ENCODE data around the gene PLA2G10.
"Not testable (repeated sequence)": the region's sequence is repeated elsewhere in the genome, so short reads cannot be mapped to it uniquely, and the experiment has no call there.

Gene PLA2G10, protein sequence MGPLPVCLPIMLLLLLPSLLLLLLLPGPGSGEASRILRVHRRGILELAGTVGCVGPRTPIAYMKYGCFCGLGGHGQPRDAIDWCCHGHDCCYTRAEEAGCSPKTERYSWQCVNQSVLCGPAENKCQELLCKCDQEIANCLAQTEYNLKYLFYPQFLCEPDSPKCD

DNA sequence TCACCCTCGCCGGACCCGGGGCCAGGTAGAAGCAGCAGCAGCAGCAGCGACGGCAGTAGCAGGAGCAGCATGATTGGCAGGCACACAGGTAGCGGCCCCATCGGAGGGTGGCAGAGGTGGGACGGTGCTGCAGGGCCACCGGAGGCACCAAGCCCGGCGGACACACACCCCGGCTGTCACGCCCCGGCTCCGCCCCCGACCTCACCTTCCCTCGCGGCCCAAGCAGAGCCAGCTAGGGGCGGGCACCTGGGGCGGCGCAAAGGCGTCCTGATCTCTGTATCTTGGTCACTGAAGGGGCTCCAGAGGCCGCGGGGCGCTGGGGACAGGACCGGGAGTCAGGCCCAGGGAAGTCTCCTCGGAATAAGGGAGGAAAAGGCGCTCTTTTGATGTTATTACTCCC lies at the start of gene PLA2G10:
Gene PLA2G10 (minus strand): TSS at position 180 of the 400 bp plus-strand sequence. CDS start 79 bp downstream, at position 101.
- DNase-seq, result not testable (repeated sequence)

DNA sequence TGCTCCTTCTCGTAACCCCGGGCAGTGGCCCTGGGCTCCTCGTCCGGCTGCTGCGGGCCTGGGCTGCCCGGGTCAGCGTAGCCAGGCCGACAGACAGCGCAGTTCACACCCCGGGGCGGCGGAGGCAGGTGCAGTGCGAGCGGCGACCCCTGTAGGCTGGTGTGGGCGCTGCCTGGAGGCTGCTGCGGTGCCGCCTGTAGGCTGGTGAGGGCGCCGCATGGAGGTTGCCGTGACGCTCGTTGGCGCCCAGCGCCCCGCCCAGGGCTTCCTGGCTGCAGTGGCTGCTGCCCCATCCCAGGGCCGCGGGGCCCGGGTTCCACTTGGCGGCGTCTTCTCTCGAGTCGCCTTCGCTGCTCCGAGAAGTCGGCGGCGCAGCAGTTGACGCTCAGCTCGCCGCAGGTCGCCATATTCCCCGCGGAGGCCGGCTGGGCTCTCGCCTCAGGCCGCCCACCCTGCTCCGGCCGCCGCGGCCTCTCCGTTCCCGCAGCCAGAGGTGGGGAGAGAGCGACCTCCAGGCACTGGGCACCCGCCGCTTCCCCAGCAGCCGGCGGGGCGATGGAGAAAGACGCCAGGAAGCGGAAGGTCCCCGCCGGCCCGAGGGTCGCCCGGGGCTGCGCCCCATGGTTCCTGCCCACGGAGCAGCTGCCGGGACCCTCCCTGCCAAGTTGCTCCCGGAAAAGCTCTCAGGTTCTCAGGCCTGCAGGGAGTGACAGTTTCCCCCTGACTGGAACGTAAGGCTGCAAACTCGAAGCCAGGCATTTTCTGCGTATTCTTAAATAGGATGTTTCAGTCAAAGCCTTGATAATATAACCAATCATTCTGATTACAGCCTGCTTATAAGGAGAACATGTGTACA lies 48.4 kb upstream of the PLA2G10 start, which contains the start of gene NPIPA2:
Gene NPIPA2 (plus strand): TSS at position 261 of the 856 bp plus-strand sequence. CDS start 5,533 bp downstream, outside the sequence.
- DNase-seq, result not testable (repeated sequence)

DNA sequence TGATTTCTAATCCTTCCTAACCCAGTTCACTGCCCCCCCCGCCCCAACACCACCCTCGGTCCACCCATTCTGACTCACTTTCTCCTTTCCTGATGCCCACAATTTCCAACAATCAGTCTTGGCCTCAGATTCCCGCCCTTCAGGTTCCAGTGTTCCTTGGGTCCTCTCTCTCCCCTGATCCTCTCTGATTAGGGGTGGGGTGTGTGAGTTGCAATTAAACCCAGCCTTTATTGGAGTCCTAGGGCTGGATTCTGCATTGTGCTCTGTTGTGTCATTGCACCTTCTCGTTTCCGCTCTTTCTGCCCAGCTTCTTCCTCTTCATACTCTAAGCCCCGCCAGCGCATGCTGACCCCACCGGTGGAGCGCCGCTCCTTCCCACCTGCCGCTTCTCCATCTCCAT lies 47.7 kb upstream of the PLA2G10 start:
- DNase-seq, result not testable (repeated sequence)

DNA sequence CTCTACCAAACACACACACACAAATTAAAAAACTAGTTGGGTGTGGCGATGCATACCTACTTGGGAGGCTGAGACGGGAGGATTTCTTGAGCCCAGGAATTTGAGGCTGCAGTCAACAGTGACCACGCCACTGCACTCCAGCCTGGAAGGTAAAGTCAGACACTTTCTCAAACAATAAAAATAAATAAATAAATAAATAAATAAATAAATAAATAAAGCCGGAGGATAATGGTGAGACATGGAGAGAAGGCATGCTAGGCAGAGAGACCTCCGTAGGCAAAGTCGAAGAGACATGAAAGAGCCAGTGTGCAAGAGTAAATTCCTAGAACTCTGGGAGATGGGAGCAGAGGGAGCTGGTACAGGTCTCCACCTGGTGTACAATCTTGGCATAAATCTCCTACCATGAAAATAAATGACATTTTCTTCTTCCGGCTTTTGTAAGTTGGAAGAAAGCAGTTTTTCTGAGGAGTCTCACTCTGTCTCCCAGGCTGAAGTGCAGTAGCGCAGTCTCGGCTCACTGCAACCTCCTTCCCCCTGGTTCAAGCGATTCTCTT lies 46.8 kb upstream of the PLA2G10 start:
- not testable (repeated sequence) for DNase-seq

DNA sequence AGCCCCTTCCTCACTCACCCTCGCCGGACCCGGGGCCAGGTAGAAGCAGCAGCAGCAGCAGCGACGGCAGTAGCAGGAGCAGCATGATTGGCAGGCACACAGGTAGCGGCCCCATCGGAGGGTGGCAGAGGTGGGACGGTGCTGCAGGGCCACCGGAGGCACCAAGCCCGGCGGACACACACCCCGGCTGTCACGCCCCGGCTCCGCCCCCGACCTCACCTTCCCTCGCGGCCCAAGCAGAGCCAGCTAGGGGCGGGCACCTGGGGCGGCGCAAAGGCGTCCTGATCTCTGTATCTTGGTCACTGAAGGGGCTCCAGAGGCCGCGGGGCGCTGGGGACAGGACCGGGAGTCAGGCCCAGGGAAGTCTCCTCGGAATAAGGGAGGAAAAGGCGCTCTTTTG lies 39.1 kb upstream of the PLA2G10 start:
- not testable (repeated sequence) for DNase-seq

DNA sequence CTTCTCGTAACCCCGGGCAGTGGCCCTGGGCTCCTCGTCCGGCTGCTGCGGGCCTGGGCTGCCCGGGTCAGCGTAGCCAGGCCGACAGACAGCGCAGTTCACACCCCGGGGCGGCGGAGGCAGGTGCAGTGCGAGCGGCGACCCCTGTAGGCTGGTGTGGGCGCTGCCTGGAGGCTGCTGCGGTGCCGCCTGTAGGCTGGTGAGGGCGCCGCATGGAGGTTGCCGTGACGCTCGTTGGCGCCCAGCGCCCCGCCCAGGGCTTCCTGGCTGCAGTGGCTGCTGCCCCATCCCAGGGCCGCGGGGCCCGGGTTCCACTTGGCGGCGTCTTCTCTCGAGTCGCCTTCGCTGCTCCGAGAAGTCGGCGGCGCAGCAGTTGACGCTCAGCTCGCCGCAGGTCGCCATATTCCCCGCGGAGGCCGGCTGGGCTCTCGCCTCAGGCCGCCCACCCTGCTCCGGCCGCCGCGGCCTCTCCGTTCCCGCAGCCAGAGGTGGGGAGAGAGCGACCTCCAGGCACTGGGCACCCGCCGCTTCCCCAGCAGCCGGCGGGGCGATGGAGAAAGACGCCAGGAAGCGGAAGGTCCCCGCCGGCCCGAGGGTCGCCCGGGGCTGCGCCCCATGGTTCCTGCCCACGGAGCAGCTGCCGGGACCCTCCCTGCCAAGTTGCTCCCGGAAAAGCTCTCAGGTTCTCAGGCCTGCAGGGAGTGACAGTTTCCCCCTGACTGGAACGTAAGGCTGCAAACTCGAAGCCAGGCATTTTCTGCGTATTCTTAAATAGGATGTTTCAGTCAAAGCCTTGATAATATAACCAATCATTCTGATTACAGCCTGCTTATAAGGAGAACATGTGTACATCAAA lies 9.3 kb upstream of the PLA2G10 start, which contains the start of gene NPIPA3:
Gene NPIPA3 (plus strand): TSS at position 256 of the 856 bp plus-strand sequence. CDS start 5,533 bp downstream, outside the sequence.
- not testable (repeated sequence) for DNase-seq

DNA sequence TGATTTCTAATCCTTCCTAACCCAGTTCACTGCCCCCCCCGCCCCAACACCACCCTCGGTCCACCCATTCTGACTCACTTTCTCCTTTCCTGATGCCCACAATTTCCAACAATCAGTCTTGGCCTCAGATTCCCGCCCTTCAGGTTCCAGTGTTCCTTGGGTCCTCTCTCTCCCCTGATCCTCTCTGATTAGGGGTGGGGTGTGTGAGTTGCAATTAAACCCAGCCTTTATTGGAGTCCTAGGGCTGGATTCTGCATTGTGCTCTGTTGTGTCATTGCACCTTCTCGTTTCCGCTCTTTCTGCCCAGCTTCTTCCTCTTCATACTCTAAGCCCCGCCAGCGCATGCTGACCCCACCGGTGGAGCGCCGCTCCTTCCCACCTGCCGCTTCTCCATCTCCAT lies 8.6 kb upstream of the PLA2G10 start:
- DNase-seq, result not testable (repeated sequence)

DNA sequence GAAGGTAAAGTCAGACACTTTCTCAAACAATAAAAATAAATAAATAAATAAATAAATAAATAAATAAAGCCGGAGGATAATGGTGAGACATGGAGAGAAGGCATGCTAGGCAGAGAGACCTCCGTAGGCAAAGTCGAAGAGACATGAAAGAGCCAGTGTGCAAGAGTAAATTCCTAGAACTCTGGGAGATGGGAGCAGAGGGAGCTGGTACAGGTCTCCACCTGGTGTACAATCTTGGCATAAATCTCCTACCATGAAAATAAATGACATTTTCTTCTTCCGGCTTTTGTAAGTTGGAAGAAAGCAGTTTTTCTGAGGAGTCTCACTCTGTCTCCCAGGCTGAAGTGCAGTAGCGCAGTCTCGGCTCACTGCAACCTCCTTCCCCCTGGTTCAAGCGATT lies 7.8 kb upstream of the PLA2G10 start:
- not testable (repeated sequence) for DNase-seq

DNA sequence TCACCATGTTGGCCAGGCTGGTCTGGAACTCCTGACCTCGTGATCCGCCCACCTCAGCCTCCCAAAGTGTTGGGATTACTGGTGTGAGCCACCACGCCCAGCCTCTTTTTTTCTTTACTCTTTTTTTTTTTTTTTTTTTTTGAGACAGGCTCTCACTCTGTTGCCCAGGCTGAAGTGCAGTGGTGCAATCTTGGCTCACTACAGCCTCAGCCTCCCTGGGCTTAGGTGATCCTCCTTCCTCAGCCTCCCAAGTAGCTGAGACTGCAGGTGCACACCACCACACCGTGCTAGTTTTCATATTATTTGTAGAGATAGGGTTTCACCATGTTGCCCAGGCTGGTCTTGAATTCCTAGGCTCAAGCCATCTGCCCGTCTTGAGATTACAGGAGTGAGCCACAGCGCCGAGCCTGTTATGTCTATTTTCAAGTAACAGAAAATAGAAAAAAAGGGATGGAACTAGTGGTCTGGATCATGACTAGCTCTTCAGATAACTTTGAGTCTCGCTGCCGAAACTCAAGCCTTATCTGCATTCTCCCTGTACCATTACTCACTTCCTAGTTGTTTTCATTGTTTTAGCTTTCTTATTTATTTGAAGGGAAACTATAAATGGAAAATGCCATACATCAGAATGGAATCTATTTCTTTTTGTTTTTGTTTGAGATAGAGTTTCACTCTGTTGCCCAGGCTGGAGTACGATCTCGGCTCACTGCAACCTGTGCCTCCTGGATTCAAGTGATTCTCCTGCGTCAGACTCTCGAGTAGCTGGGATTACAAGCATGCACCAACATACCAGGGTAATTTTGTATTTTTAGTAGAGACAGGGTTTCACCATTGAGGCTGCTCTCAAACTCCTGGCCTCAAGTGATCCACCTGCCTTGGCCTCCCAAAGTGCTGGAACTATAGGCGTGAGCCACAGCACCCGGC lies 8.0 kb downstream of the PLA2G10 start:
- not testable (repeated sequence) for DNase-seq

DNA sequence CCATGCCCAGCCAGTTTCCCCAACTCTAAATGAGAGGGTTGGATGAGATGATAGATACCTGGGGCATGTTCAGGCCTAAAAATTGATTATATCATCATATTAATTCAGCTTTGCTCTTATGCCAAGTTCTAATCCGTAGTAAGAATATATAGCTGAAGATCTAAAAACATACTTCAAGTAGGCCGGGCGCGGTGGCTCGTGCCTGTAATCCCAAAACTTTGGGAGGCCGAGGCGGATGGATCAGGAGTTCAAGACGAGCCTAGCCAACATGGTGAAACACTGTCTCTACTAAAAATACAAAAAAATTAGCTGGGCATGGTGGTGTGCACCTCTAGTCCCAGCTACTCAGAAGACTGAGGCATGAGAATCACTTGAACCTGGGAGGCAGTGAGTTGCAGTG lies 12.0 kb downstream of the PLA2G10 start:
- DNase-seq, result no peak

DNA sequence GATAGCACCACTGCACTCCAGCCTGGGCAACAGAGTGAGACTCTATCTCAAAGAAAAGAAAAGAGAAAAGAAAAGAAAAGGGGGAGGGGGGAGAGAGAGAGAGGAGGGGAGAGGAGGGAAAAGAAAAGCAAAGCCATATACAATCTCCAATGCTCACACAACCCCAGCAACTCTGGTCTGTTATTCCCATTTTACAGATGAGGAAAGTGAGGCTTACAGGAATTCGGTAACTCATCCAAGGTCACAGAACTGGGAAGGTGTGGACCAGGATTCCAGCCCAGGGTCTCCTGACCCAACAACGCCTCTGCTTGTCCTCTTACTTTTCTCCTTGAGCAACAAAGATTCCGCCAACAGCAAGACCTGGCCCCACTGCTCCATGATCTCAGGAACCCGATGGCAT lies 13.0 kb downstream of the PLA2G10 start:
- DNase-seq, result no peak

DNA sequence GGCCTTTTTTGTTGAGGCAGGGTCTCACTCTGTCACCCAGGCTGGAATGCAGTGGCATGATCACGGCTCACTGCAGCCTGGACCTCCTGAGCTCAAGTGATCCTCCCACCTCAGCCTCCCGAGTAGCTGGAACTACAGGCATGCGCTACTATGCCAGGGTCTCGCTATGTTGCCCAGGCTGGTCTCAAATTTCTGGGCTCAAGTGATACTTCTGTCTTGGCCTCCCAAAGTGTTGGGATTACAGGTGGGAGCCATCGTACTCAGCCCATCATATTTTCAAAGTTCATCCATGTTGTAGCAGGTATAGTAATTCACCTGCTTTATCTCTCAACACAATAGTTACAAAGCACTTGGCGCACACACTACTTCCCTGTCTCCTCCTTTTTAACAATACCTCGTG lies 13.7 kb downstream of the PLA2G10 start:
- not testable (repeated sequence) for DNase-seq

DNA sequence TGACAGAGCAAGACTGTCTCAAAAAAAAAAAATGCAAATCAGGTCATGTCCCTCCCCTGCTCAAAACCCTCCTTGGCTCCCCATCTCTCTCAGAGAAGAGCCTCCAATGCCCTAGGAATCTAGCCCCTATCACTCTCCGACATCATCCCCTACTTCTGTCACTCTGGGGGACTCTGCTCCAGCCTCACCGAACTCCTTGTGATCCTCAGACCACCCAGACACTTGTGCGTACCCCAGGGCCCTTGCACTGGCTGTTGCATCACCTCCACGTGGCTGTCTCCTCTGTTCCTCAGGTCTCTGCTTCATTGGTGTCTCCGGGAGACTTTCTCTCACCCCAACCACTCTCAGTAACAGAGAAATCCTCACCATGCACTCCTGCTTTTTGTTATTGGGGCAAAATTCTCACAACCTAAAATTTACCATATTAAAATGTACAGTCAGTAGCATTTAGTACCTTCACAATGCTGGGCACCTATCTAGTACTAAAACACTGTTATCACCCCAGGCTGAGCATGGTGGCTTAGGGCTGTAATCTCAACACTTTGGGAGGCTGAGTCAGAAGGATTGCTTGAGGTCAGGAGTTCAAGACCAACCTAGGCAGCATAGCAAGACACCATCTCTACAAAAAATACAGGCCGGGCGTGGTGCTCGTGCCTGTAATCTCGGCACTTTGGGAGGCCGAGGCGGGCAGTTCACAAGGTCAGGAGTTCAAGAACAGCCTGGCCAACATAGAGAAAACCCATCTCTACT lies 15.2 kb downstream of the PLA2G10 start:
- no peak for DNase-seq

DNA sequence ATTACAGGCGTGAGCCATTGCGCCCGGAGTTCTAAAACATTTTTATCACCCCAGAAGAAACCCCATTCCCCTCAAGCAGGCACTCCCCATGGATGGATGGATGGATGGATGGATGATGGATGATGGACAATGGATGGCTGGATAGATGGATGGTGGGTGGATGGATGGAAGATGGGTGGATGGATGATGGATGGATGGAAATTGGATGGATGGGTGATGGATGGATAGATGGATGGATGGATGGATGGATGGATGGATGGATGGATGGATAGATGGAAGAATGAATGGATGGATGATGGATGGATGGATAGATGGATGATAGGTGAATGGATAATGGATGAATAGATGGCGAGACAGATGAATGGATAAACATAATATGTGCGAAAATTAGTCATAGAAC lies 16.5 kb downstream of the PLA2G10 start:
- DNase-seq, result no peak

DNA sequence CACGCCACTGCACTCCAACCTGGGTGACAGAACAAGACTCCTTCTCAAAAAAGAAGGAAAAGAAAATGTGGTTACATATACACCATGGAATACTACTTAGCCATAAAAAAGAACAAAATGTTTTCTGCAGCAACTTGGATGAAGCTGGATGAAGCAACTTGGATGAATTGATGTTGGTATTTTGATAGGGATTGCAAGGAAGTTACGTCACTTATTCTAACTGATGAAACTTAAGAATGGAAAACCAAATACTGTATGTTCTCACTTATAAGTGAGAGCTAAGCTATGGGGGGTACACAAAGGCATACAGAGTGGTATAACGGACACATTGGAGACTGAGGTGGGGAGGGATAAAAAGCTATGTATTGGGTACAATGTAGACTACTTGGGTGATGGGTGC lies 17.5 kb downstream of the PLA2G10 start:
- DNase-seq, result no peak

DNA sequence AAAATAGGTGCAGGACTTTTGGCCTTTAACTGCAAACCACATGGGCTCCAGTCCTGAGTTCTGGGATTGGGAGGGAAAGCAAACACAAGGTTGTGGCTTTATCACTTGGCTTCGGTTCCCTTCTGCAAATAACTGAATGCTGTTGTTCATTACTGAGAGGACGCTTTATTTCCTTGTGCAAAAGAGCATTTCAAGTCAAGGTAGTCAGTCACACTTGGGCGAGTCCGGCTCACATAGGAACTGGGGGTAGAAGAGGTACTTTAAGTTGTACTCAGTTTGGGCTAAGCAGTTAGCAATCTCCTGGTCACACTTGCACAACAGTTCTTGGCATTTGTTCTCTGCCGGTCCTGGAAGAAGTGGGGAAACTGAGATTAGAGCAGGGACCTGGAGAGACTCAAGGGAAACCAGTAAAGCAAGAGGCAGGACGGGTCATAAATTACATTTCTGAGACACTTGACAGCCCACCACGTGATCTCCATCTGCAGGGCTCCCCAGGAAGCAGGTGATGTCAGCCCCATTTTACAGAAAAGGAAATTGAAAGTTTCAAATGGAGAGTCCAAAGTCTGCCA lies 21.6 kb downstream of the PLA2G10 start:
- DNase-seq, result peak; percentile 28

DNA sequence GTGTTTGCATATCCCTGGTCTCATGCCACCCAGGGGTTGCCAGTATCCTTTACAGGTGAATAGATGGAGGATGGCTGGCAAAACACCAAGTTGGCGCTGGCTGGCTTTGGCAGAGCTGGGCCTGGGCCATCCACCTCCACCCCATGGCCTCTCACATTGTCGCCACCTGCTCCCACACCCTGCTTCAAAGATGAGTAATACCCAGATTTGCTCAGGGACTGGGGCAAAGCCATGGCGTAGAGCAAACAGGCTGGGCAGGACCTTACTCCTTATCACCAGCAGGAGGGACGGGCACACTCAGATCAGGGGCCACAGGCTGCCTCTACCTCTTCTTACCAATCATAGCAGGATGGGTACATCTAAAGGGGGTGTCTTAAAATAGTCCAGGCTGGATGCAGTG lies 24.3 kb downstream of the PLA2G10 start:
- no peak for DNase-seq

DNA sequence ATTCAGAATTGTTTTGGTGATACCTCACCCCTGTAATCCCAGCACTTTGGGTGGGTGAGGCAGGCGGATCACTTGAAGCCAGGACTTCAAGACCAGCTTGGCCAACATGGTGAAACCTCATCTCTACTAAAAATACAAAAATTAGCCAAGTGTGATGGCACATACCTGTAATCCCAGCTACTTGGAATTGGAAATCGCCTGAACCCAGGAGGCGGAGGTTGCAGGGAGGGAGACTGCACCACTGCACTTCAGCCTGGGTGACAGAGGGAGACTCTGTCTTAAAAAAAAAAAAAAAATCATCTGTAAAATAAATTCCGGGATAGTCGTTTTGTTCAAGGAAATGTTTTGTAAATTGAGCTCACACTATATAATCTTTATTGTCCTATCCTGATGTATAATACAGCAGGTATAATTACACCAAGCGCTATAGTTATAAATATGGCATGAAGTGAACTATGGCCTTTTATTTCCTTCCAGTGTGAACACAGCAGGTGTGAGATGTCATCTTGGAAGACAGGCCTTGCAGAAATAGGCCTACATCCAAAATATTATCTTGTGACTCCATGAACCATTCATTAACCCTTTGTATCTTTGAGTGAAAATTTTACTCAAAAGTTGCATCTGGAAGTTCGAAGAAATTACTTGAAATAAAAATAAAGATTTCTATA lies 25.4 kb downstream of the PLA2G10 start:
- DNase-seq, result no peak

DNA sequence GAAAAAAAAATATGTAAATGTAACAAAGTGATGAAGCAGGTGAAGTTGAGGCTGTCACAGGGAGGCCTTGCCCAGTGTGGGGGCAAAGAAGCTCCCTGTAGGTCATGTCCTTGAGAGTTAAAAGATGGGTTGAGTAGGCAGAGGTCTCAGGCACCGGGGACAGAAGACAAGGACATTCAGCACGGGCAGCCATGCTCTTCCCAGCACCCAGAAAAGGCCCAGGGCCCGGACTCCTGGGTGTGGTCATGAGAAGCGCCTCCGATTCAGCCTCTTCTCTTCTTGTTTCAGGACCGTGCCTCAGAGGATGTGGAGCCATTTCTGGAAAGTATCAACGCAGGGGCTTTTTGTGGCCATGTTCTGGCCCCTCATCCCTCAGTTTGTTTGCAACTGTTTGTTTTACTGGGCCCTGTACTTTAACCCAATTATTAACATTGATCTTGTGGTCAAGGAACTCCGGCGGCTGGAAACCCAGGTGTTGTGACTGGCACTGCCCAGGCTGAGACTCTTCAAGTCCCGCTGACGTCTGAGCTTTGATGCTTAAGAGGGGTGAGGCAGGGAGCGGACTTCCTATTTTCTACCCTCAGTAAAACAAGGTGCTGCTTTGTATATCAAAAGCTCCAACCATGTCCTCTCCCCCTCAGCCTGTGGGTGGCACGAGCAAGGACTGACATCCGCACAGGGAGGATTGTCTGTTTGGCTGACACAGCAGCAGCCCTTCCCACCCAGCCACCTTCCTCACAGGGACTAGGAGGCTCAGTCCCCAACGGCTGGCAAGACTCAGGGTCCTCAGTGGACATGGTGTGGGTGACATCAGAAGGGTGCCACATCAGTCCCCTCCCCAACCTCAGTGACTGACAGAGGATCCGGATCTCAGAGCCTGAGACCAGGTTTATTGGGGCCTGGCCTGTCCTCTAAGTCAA lies 26.5 kb downstream of the PLA2G10 start:
- DNase-seq, result no peak

All from inflammatory macrophage treated with lipopolysaccharide for 4 hours (primary cell).